HG03442 (cell line): Measurements from ENCODE around the gene AK4.
A peak's percentile ranks its signal among the peaks of the same experiment; 100 is the strongest.
"Not testable (repeated sequence)": the region's sequence is repeated elsewhere in the genome, so short reads cannot be mapped to it uniquely, and the experiment has no call there.

Experiments
- ATAC-seq: cut with Tn5 transposase; IDR thresholded peaks from one replicate; pipeline ENCODE4 v1.9.1; 2021; ENCODE audit warnings: mild to moderate bottlenecking, moderate library complexity; ENCODE audit not compliant: unreplicated experiment

AK4 gene

GRCh38 chr1:65150108-65150463 lies 2.1 kb downstream of the AK4 start:
- no peak for ATAC-seq

GRCh38 chr1:65150583-65151263 lies 2.7 kb downstream of the AK4 start:
- no peak for ATAC-seq

GRCh38 chr1:65151641-65152040 lies 3.6 kb downstream of the AK4 start:
- ATAC-seq: no peak

GRCh38 chr1:65153635-65154034 lies 5.6 kb downstream of the AK4 start:
- no peak for ATAC-seq

GRCh38 chr1:65156910-65157545 lies 9.0 kb downstream of the AK4 start:
- ATAC-seq: no peak

- no peak for ATAC-seq
Measured at GRCh38 chr1:65157546-65157941, 9.5 kb downstream of the AK4 start.

GRCh38 chr1:65159291-65159688 lies 11.3 kb downstream of the AK4 start:
- ATAC-seq: not testable (repeated sequence)

- ATAC-seq: no peak
Measured at GRCh38 chr1:65159801-65160523, 12.0 kb downstream of the AK4 start.

GRCh38 chr1:65163201-65163805 lies 15.3 kb downstream of the AK4 start:
- no peak for ATAC-seq

GRCh38 chr1:65164101-65164500 lies 16.1 kb downstream of the AK4 start:
- ATAC-seq: not testable (repeated sequence)

- ATAC-seq: no peak
Measured at GRCh38 chr1:65164633-65165032, 16.6 kb downstream of the AK4 start.

- ATAC-seq: peak; percentile 81
Measured at GRCh38 chr1:65165269-65165993, 17.4 kb downstream of the AK4 start.

GRCh38 chr1:65166572-65167305 lies 18.7 kb downstream of the AK4 start:
- no peak for ATAC-seq

GRCh38 chr1:65167586-65168242 lies 19.7 kb downstream of the AK4 start:
- ATAC-seq: no peak

- ATAC-seq: no peak
Measured at GRCh38 chr1:65168867-65169266, 20.9 kb downstream of the AK4 start.

- no peak for ATAC-seq
Measured at GRCh38 chr1:65170511-65171142, 22.6 kb downstream of the AK4 start.

GRCh38 chr1:65172936-65173690 lies 25.1 kb downstream of the AK4 start:
- no peak for ATAC-seq

- peak; percentile 93 for ATAC-seq
Measured at GRCh38 chr1:65174585-65174984, 26.6 kb downstream of the AK4 start.
